ENCODE measurements around the gene ULBP3.
"Not testable (repeated sequence)": the region's sequence is repeated elsewhere in the genome, so short reads cannot be mapped to it uniquely, and the experiment has no call there.

ULBP3 gene

DNA sequence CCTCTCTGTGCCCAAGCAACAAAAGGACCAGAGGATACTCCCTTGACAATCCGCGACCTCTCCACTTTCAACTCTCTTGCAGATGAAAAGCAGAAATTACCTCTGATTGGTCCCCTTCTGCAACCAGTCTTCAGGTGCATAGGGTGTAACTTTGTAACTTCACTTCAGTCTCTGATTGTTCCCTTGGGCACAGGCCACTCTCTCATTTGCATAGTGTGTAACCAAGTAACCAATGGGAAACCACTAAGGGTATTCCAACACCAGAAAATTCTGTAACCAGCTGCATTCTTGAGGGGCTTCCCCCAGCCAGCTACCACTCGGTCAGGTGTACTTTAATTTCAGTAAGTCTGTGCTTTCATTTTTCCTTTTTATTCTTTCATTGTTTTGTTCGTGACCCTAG, 39.2 kb downstream of the ULBP3 start:
- H3K36me3 ChIP-seq (ENCODE audit: control insufficient read depth, insufficient read depth, low read length) = no peaks in the 10 kb centered on the region
- no peak overlapping the region for H3K4me3 ChIP-seq (ENCODE audit: low read length)
- peaks cover under 1% of the 10 kb centered on the region; the same call in 1 of the 2 replicates for H3K27me3 ChIP-seq (ENCODE audit: control insufficient read depth, insufficient read depth, low read length)
- no peaks in the 10 kb centered on the region for H3K9me3 ChIP-seq (ENCODE audit: control insufficient read depth, insufficient read depth, low read length)
- H3K4me1 ChIP-seq (ENCODE audit: control insufficient read depth, insufficient read depth, low read length) = peaks cover 2% of the 10 kb centered on the region; the same call in 1 of the 2 replicates
- DNase-seq (ENCODE audit: low read depth, low spot score) = no peak
- WGBS (ENCODE audit: insufficient coverage, insufficient read length) = no CpG with 5 or more reads among the region's 4 CpGs
- no peak overlapping the region for H3K27ac ChIP-seq (ENCODE audit: low read length)

DNA sequence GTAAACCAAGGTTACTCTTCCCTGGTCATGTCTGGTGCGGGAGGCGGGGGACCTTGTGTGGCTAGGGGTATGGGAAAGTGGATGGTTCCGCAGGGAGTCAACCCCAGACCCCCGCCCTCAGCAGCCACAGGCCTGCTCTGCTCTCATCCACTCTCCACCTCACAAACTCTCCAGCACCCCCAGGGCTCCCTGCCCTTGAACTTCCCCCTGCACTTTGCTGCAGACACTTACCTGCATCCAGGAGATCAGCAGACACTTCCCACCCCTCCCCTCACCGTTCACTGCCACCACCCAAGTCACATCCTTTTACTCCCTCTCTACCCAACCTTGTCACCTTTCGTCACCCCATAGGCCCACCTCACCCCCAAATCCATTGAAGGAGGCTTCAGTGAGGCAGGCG, 39.6 kb downstream of the ULBP3 start:
- no peak for DNase-seq (ENCODE audit: low read depth, low spot score)
- H3K36me3 ChIP-seq (ENCODE audit: control insufficient read depth, insufficient read depth, low read length) = no peaks in the 10 kb centered on the region
- peaks cover 2% of the 10 kb centered on the region; the same call in 1 of the 2 replicates for H3K4me1 ChIP-seq (ENCODE audit: control insufficient read depth, insufficient read depth, low read length)
- no peaks in the 10 kb centered on the region for H3K27me3 ChIP-seq (ENCODE audit: control insufficient read depth, insufficient read depth, low read length)
- no CpG with 5 or more reads among the region's 7 CpGs for WGBS (ENCODE audit: insufficient coverage, insufficient read length)
- no peak overlapping the region for H3K4me3 ChIP-seq (ENCODE audit: low read length)
- H3K27ac ChIP-seq (ENCODE audit: low read length) = no peak overlapping the region
- no peaks in the 10 kb centered on the region for H3K9me3 ChIP-seq (ENCODE audit: control insufficient read depth, insufficient read depth, low read length)

DNA sequence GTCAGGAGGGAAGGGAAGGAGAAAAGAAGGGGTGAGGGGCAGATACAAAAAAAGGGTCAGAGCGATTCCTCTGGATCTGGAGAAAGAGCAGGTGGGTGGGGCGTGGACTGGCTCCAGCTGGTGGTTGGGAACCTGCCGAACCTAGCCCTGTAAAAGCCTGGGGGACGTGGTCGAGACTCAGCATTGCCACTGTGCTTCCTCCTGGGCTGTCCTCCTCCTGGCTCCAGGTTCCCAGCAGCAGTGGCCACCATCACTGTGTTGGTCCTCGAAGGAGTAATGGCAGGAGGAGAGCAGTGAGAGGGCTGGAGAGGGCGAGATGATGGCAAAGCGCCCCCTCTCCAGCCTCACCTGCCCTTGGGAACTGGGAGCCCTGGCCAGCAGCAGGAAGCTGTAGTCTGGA, 40.1 kb downstream of the ULBP3 start:
- Histone ChIP-seq H3K36me3 (ENCODE audit: control insufficient read depth, insufficient read depth, low read length) (no peaks in the 10 kb centered on the region), H3K9me3 (ENCODE audit: control insufficient read depth, insufficient read depth, low read length) (no peaks in the 10 kb centered on the region), H3K27me3 (ENCODE audit: control insufficient read depth, insufficient read depth, low read length) (no peaks in the 10 kb centered on the region), H3K4me3 (ENCODE audit: low read length) (no peak overlapping the region), H3K4me1 (ENCODE audit: control insufficient read depth, insufficient read depth, low read length) (peaks cover 2% of the 10 kb centered on the region; the same call in 1 of the 2 replicates), H3K27ac (ENCODE audit: low read length) (no peak overlapping the region)
- DNase-seq (ENCODE audit: low read depth, low spot score) = no peak
- WGBS (ENCODE audit: insufficient coverage, insufficient read length) = no CpG with 5 or more reads among the region's 8 CpGs

DNA sequence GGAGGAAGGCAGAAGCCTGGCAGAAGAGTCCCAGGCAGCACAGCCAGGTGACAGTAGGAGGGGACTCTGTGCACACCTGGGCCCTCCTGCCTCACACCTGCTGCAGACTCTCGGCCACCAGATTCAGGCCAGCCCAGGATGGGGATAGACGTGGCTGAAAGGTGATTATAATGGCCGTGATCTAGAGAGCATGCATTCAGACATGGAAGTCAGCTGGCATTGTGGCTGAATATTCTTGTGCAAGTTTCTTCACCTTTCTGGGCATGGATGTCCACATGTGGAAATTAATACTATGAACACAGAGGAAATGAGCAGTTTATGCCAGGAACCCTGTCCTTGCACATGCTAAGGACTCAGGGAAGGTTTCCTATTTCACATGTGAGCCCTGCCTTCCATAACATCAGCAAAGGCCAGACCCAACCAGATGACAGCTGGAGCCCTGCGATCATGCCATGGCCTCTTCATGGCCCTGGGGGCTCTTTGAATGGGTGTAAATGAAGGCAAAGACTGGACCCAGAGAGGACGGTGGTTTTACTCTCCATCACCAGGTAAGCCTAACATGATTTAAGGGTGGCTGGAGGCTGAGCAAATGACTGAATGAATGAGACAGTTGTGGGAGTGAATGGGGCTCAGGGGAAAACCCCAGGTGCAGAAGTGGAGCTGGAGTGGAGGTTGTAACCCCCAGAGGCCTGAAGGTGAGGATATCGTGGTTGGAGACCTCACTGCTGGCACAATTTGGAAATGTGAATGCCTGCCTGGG, 40.9 kb downstream of the ULBP3 start:
- no peak overlapping the region for H3K27ac ChIP-seq (ENCODE audit: low read length)
- no peak for DNase-seq (ENCODE audit: low read depth, low spot score)
- H3K4me3 ChIP-seq (ENCODE audit: low read length) = no peak overlapping the region
- no peaks in the 10 kb centered on the region for H3K36me3 ChIP-seq (ENCODE audit: control insufficient read depth, insufficient read depth, low read length)
- peaks cover 2% of the 10 kb centered on the region; the same call in 1 of the 2 replicates for H3K4me1 ChIP-seq (ENCODE audit: control insufficient read depth, insufficient read depth, low read length)
- H3K9me3 ChIP-seq (ENCODE audit: control insufficient read depth, insufficient read depth, low read length) = no peaks in the 10 kb centered on the region
- WGBS (ENCODE audit: insufficient coverage, insufficient read length) = no CpG with 5 or more reads among the region's 6 CpGs
- H3K27me3 ChIP-seq (ENCODE audit: control insufficient read depth, insufficient read depth, low read length) = no peaks in the 10 kb centered on the region

DNA sequence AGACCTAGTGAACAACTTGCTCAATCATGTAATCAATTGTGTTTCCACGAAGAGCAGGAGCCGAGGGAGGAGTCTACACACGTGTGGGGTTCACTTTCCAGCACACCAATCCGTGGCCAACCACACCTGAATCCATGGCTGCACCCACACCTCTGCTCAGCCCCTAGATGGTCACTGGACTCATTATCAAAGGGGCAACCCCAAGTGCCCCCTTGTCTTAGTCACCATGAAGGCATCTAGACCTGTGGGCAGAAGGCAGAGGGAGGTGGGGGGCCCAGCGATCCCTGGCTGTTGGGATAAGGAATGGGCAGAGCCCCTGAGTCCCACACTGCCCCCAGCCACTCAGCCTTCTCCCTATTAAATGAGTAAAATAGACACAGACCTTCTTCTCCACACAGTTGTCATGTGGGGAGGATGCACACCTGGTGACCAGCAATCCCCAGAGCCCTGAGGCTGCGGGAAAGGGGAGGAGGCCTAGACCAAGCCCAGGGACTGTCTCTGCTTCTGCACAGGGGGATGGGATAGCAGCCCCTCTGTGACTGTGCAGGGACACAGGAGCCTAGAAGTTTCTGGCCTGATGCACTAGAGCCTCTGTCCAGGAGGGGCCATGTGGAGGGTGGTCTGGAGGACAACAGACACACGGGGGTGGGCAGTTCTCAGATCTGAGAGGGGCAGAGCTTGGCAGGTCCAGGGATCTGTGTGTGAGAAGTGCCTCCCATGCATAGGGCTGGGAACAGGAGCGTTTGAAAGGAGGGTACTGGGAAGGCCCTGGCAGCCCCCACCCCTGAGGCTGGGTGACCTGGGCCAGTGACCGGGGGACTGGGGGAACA, 41.7 kb downstream of the ULBP3 start:
- DNase-seq (ENCODE audit: low read depth, low spot score) = no peak
- no peak overlapping the region for H3K4me3 ChIP-seq (ENCODE audit: low read length)
- WGBS (ENCODE audit: insufficient coverage, insufficient read length) = no CpG with 5 or more reads among the region's 9 CpGs
- no peaks in the 10 kb centered on the region for H3K27me3 ChIP-seq (ENCODE audit: control insufficient read depth, insufficient read depth, low read length)
- H3K36me3 ChIP-seq (ENCODE audit: control insufficient read depth, insufficient read depth, low read length) = no peaks in the 10 kb centered on the region
- H3K9me3 ChIP-seq (ENCODE audit: control insufficient read depth, insufficient read depth, low read length) = no peaks in the 10 kb centered on the region
- no peak overlapping the region for H3K27ac ChIP-seq (ENCODE audit: low read length)
- peaks cover 2% of the 10 kb centered on the region; the same call in 1 of the 2 replicates for H3K4me1 ChIP-seq (ENCODE audit: control insufficient read depth, insufficient read depth, low read length)

DNA sequence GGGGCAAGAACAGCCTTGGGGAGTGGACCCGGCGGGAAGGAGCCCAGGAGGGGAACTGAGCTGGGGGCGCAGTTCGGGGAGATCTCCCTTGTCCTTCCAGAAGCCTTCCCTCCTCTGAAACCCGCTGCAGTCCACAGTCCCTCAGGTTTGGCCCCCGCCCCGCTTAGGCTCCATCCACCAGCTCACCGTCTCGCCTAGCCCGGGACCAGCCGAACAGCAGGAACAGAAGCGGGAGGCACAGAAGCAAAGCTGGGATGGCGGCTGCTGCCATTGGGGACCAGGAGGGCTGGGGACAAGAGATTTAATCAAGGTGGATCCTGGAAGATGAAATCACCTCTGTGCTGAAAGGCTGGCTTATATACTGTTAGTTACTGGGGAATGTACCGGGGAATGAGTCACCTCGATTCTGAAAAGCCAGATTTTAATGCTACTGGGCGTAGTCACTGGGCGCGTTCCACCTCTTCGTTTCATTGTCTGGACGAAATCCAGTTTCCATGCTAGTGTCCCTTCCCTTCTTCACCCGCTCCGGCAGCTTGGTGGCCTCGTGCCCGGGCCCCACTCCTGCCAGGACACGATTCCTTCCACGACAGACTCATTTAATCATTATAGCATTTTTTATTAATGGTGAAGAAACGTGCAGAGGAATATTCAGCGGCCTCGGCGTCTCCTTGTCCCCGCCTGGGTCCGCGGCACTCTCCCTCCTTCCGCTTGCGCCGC, 43.6 kb downstream of the ULBP3 start, which contains the start of gene RAET1L:
Gene RAET1L, minus strand, starts transcription at position 332 of the 717 bp plus-strand sequence. Its CDS starts 61 bp downstream, at position 271.
- Histone ChIP-seq H3K4me3 (ENCODE audit: low read length) (no peak within 1 kb of the TSS), H3K27me3 (ENCODE audit: control insufficient read depth, insufficient read depth, low read length) (no peaks in the 10 kb centered on the region), H3K4me1 (ENCODE audit: control insufficient read depth, insufficient read depth, low read length) (peaks cover 2% of the 10 kb centered on the region; the same call in 1 of the 2 replicates), H3K9me3 (ENCODE audit: control insufficient read depth, insufficient read depth, low read length) (no peaks in the 10 kb centered on the region), H3K36me3 (ENCODE audit: control insufficient read depth, insufficient read depth, low read length) (no peaks in the 10 kb centered on the region), H3K27ac (ENCODE audit: low read length) (no peak within 1 kb of the TSS)
- no CpG with 5 or more reads among the region's 36 CpGs for WGBS (ENCODE audit: insufficient coverage, insufficient read length)
- DNase-seq (ENCODE audit: low read depth, low spot score) = no peak

DNA sequence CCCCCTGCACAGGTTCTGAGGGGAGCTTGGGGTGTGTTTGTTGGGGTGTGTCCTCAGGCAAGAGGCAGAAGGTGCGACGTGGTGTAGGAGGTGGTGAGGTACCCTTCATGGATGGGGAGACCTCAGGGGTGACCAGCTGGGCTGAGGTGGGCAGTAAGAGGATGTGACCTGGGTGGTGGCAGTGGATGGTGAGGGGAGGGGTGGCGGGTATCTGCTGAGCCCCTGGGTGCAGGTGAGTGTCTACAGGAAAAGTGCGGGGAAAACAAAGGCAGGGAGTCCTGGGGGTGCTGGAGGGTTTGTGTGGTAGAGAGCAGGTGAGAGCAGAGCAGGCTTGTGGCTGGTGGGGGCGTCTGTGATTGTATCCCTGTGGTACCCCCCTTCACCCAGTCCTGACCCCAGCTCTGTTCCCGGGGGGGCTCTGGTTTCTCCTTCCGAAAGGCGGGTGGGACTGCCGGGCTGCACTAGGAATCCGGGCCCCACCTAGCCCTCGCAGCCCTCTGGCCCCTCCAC, 44.2 kb downstream of the ULBP3 start:
- no peak for DNase-seq (ENCODE audit: low read depth, low spot score)
- Histone ChIP-seq H3K4me3 (ENCODE audit: low read length) (no peak overlapping the region), H3K36me3 (ENCODE audit: control insufficient read depth, insufficient read depth, low read length) (no peaks in the 10 kb centered on the region), H3K27me3 (ENCODE audit: control insufficient read depth, insufficient read depth, low read length) (no peaks in the 10 kb centered on the region), H3K9me3 (ENCODE audit: control insufficient read depth, insufficient read depth, low read length) (no peaks in the 10 kb centered on the region), H3K27ac (ENCODE audit: low read length) (no peak overlapping the region), H3K4me1 (ENCODE audit: control insufficient read depth, insufficient read depth, low read length) (peaks cover 2% of the 10 kb centered on the region; the same call in 1 of the 2 replicates)
- WGBS (ENCODE audit: insufficient coverage, insufficient read length) = no CpG with 5 or more reads among the region's 11 CpGs

DNA sequence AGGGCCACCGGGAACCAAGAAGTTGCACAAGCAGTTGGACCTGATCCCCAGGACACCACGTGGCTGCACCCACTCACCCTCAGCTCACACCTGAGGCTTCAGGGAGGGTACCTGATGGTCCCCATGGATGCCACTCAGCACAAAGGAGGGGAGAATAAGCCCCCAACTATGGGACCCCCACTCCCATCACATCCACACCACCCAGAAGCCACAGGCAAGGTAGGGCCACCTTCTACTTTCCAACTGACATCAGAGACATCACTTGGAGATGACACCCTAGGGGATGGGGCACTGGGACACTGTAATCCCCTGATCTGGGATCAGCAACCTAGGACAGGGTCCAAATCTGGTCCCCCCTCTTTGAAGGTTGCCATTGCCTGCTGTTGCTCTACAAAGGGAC, 44.9 kb downstream of the ULBP3 start:
- not testable (repeated sequence) for H3K9me3 ChIP-seq (ENCODE audit: control insufficient read depth, insufficient read depth, low read length); H3K4me3 ChIP-seq (ENCODE audit: low read length); H3K27me3 ChIP-seq (ENCODE audit: control insufficient read depth, insufficient read depth, low read length); H3K27ac ChIP-seq (ENCODE audit: low read length); H3K36me3 ChIP-seq (ENCODE audit: control insufficient read depth, insufficient read depth, low read length); H3K4me1 ChIP-seq (ENCODE audit: control insufficient read depth, insufficient read depth, low read length); DNase-seq (ENCODE audit: low read depth, low spot score)
- WGBS (ENCODE audit: insufficient coverage, insufficient read length) = no CpG with 5 or more reads among the region's 2 CpGs

DNA sequence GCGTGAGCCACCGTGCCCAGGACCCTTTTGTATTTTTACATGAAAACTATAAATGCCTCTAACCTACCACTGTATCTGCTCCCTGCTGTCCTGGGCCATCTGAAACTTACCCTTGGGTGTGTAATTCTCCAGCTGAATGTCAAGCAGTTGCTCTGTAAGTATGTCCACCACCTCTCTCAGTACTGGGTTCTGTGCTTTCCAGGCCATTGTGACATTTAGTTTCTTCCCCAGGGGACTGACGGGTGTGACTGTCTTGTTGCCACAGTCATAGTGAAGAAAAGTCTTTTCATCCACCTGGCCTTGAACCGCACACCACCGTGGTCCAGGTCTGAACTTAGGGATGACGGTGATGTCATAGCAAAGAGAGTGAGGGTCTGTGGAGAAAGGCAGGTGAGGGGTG, 47.1 kb downstream of the ULBP3 start:
- H3K9me3 ChIP-seq (ENCODE audit: control insufficient read depth, insufficient read depth, low read length); H3K27ac ChIP-seq (ENCODE audit: low read length); H3K4me1 ChIP-seq (ENCODE audit: control insufficient read depth, insufficient read depth, low read length); H3K36me3 ChIP-seq (ENCODE audit: control insufficient read depth, insufficient read depth, low read length); H3K27me3 ChIP-seq (ENCODE audit: control insufficient read depth, insufficient read depth, low read length); DNase-seq (ENCODE audit: low read depth, low spot score); H3K4me3 ChIP-seq (ENCODE audit: low read length): not testable (repeated sequence)
- no CpG with 5 or more reads among the region's 6 CpGs for WGBS (ENCODE audit: insufficient coverage, insufficient read length)
